Natural killer cell treated with Interleukin-12 subunit alpha and Interleukin-12 subunit beta and Interleukin-15 and Interleukin-18, amount 100 ng/mL, for 72 hours (primary cell): ENCODE results near the gene ZNF335. TPM values are rescaled to one million over a fixed set of nuclear protein-coding genes. Genes with fewer than 3 reads are reported as not detected.
"Not testable (repeated sequence)": the region's sequence is repeated elsewhere in the genome, so short reads cannot be mapped to it uniquely, and the experiment has no call there.

Experiments used
- ATAC-seq, 2 donors: fragments of 150-1000 bp; cut with Tn5 transposase in 1 of 2; sonication (Bioruptor Pico), chemical (Tn5 transposase) in 1 of 2; 2 replicates each; pipeline ENCODE4 v1.10.0; 2021
- DNase-seq: peaks from one replicate; pipeline ENCODE4 v3.0.0; 2022; ENCODE audit warnings: low spot score
- H3K27ac Mint-ChIP-seq, 2 donors: 1 replicate in 1 of 2; 2 replicates in 1 of 2; pipeline ENCODE4 v1.8.0; 2022; ENCODE audit warnings: mixed read lengths in 2 of 2, mild to moderate bottlenecking in 1 of 2, moderate library complexity in 1 of 2
- H3K27me3 Mint-ChIP-seq, 2 donors: 1 replicate in 1 of 2; 2 replicates in 1 of 2; pipeline ENCODE4 v1.8.0; 2022; ENCODE audit warnings: mixed read lengths in 2 of 2
- H3K36me3 Mint-ChIP-seq: one replicate; pipeline ENCODE4 v1.8.0; 2022; ENCODE audit warnings: mixed read lengths
- H3K4me1 Mint-ChIP-seq, 2 donors: 1 replicate in 1 of 2; 2 replicates in 1 of 2; pipeline ENCODE4 v1.8.0; 2022; ENCODE audit warnings: low read depth in 2 of 2, mixed read lengths in 2 of 2, mild to moderate bottlenecking in 1 of 2
- H3K4me3 Mint-ChIP-seq: one replicate; pipeline ENCODE4 v1.8.0; 2022; ENCODE audit warnings: mixed read lengths
- H3K9me3 Mint-ChIP-seq: 2 replicates; pipeline ENCODE4 v1.8.0; 2022; ENCODE audit warnings: mixed read lengths
- total RNA-seq, 2 donors: library from RNA; stranded (reverse); gene quantifications; one replicate each; pipeline ENCODE4 v1.2.3, GENCODE V29; 2022

Gene ZNF335
- total RNA-seq, 2 donors from 2014 or later, result 44.4 to 62.6 TPM

- Mint-ChIP-seq H3K4me1 (peaks cover 22 to 29% of the 10 kb centered on the region in 2 donors), H3K27ac (peak overlapping the region; percentile 97 to 100), H3K27me3 (no peaks in the 10 kb centered on the region), H3K4me3 (peak overlapping the region; percentile 99), H3K36me3 (no peaks in the 10 kb centered on the region), H3K9me3 (no peaks in the 10 kb centered on the region)
- ATAC-seq (peak; percentile 21 to 36), DNase-seq (no peak)
Measured at GRCh38 chr20:45934046-45934585, 37.9 kb downstream of the ZNF335 start.

GRCh38 chr20:45933266-45934045 lies 38.5 kb downstream of the ZNF335 start:
- H3K4me3 Mint-ChIP-seq, result peak overlapping the region; percentile 99
- H3K9me3 Mint-ChIP-seq, result no peaks in the 10 kb centered on the region
- DNase-seq (peak; percentile 77), ATAC-seq (peak in 1 of 2 donors; percentile 15)
- H3K27me3 Mint-ChIP-seq, result no peaks in the 10 kb centered on the region
- H3K4me1 Mint-ChIP-seq, result peaks cover 19 to 27% of the 10 kb centered on the region in 2 donors
- H3K27ac Mint-ChIP-seq, result peak overlapping the region; percentile 97 to 100
- H3K36me3 Mint-ChIP-seq, result no peaks in the 10 kb centered on the region

GRCh38 chr20:45931680-45932079 lies 40.3 kb downstream of the ZNF335 start:
- DNase-seq, H3K27me3 Mint-ChIP-seq, H3K36me3 Mint-ChIP-seq, H3K4me3 Mint-ChIP-seq, ATAC-seq, H3K9me3 Mint-ChIP-seq, H3K27ac Mint-ChIP-seq: not testable (repeated sequence)
- peaks cover 6 to 13% of the 10 kb centered on the region in 2 donors for H3K4me1 Mint-ChIP-seq

DNA sequence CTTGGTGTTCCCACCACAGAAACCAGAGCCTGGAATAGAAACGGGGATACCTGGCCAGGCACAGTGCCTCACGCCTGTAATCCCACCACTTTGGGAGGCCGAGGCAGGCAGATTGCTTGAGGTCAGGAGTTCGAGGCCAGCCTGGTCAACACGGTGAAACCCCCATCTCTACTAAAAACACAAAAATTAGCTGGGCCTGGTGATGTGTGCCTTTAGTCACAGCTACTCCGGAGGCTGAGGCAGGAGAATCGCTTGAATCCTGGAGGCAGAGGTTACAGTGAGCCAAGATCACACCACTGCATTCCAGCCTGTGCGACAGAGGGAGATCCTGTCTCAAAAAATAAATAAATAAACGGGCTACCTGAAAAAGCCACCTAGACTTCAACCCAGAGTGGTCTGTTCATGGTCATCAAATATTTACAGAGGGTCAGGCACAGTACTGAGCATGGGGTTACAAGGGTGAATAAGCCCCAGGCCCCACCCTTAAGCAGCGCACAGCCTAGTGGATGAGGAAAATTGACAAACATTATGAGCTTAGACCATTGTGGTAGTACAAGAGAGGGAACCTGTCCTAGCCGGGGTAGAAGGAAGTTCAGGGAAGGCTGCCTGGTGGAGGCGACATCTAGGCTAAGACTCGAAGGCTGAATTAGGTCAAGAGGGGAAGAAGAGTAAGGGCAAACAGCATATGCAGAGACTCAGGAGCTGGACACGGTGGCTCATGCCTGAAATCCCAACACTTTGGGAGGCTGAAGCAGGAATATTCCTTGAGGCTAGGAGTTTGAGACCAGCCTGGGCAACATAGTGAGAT lies 44.7 kb downstream of the ZNF335 start:
- H3K36me3 Mint-ChIP-seq, result no peaks in the 10 kb centered on the region
- H3K27me3 Mint-ChIP-seq, result peaks cover 0 to 3% of the 10 kb centered on the region in 2 donors
- DNase-seq, result no peak
- no peaks in the 10 kb centered on the region for H3K4me1 Mint-ChIP-seq
- H3K27ac Mint-ChIP-seq, result no peak overlapping the region
- no peaks in the 10 kb centered on the region for H3K9me3 Mint-ChIP-seq
- no peak overlapping the region for H3K4me3 Mint-ChIP-seq
- no peak for ATAC-seq

DNA sequence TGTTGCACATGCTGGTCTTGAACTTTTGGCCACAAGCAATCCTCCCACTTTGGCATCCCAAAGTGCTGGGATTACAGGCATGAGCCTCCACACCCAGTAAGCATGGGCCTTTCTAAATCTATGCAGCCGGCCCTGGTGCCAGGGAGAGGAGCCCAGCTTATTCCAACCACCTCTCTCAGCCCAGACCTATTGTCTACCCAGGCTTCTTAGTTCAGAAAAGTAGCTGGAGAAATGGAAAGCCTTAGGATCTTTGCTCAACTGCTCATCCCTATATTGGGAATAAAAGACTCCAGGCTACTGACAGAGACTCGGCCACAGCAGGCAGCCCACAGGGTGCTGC lies 45.3 kb downstream of the ZNF335 start:
- no peak overlapping the region for H3K27ac Mint-ChIP-seq
- H3K36me3 Mint-ChIP-seq, result no peaks in the 10 kb centered on the region
- H3K27me3 Mint-ChIP-seq, result peaks cover 4 to 5% of the 10 kb centered on the region in 2 donors

GRCh38 chr20:45925821-45926506 lies 46.0 kb downstream of the ZNF335 start:
- Mint-ChIP-seq H3K9me3 (no peaks in the 10 kb centered on the region), H3K4me3 (no peak overlapping the region), H3K27ac (no peak overlapping the region), H3K36me3 (no peaks in the 10 kb centered on the region), H3K27me3 (peaks cover 10% of the 10 kb centered on the region in 2 donors), H3K4me1 (no peaks in the 10 kb centered on the region)
- ATAC-seq, result no peak
- no peak for DNase-seq

More for the DNA sequence above, 45.3 kb downstream of the ZNF335 start:
- Mint-ChIP-seq H3K9me3 (no peaks in the 10 kb centered on the region), H3K4me1 (no peaks in the 10 kb centered on the region), H3K4me3 (no peak overlapping the region)
- DNase-seq (no peak), ATAC-seq (no peak)

GRCh38 chr20:45924391-45925261 lies 47.4 kb downstream of the ZNF335 start:
- no peaks in the 10 kb centered on the region for H3K9me3 Mint-ChIP-seq
- peaks cover 10 to 14% of the 10 kb centered on the region in 2 donors for H3K27me3 Mint-ChIP-seq
- H3K4me3 Mint-ChIP-seq, result no peak overlapping the region
- H3K4me1 Mint-ChIP-seq, result no peaks in the 10 kb centered on the region
- ATAC-seq, result no peak
- no peaks in the 10 kb centered on the region for H3K36me3 Mint-ChIP-seq
- no peak overlapping the region for H3K27ac Mint-ChIP-seq
- no peak for DNase-seq

DNA sequence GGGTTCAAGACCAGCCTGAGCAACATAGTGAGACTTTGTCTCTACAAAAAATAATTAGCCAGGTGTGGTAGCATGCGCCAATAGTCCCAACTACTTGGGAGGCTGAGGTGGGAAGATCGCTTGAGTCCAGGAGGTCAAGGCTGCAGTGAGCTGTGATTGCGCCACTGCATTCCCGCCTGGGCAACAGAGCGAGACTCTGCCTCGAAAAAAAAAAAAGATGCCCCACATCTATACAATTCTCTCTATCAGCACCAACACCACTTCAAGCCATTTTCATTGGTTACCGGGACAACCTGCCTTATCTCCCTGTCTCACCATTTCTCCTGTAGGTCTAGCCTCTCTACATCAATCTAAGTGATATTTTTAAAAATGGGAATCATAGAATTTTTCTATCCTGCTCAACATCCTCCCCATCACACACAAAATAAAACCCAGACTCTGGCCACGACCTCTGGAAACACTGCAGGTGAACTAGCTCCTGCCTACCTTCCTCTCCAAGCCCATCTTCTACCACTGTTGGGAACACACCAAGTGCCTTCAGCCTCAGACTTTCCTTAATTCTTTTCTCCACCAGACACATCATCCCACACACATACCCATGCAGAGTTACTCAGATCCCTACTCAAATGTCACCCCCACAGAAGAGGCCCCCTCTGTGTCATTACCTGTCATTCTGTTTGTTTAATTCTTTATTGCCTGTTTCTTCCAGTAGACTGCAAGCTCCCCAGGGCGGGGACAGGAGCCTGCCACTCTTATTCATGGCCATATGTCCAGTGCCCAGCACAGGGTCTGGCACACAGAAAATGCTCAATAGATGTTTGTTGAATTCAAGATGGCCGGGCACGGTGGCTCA lies 50.4 kb downstream of the ZNF335 start:
- no peak for DNase-seq
- no peaks in the 10 kb centered on the region for H3K36me3 Mint-ChIP-seq

DNA sequence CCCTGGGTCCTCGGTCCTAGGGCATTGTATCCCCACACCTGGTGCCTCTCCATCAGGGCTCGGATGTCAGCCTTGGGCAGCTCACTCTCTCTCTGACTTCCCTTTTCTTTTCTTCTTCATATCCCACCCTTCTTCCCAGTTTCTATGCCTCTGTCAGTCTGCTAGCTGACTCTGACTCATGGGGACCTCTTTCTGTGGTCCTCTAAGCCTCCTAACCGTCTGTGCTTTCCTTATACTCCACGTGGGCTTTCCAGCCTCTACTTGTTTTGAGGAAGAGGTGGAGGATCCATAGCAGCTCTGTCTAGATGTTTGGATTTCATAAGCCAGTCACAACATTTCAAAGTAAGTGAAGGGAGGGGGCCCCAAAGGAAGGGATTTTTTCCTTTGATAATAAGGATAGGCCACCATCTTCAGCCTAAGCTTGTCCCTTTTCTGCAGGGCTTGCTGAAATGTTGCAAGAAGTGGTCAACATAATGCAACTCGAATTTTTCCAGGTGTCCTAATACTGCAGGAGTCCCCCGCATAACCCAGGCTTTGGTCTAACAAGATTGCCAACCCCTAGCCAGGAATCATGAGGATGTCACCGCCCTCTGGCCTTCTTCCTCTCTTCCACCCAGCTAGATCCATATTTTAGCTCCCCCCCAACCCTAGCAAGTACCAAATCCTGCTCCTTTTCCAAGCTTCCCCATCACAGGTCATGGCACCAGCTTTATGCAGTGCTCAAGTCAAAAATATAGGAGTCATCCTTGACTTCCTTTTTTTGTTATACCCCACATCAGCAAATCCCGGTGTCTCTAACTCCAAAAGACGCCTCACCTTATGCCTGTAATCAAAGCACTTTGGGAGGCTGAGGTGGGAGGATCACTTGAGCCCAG lies 51.3 kb downstream of the ZNF335 start:
- peaks cover 16 to 20% of the 10 kb centered on the region in 2 donors for H3K27me3 Mint-ChIP-seq
- DNase-seq (no peak), ATAC-seq (no peak)
- H3K27ac Mint-ChIP-seq, result no peak overlapping the region
- no peaks in the 10 kb centered on the region for H3K9me3 Mint-ChIP-seq
- H3K4me1 Mint-ChIP-seq, result no peaks in the 10 kb centered on the region
- no peaks in the 10 kb centered on the region for H3K36me3 Mint-ChIP-seq
- no peak overlapping the region for H3K4me3 Mint-ChIP-seq

More for the DNA sequence above, 50.4 kb downstream of the ZNF335 start:
- Mint-ChIP-seq H3K9me3 (no peaks in the 10 kb centered on the region), H3K27me3 (peaks cover 10 to 16% of the 10 kb centered on the region in 2 donors), H3K4me1 (no peaks in the 10 kb centered on the region), H3K27ac (no peak overlapping the region), H3K4me3 (no peak overlapping the region)
- no peak for ATAC-seq

- Mint-ChIP-seq H3K27me3 (peaks cover 16 to 20% of the 10 kb centered on the region in 2 donors), H3K36me3 (no peaks in the 10 kb centered on the region), H3K9me3 (no peaks in the 10 kb centered on the region), H3K4me3 (no peak overlapping the region), H3K27ac (no peak overlapping the region), H3K4me1 (no peaks in the 10 kb centered on the region)
- no peak for DNase-seq
- ATAC-seq, result no peak
Measured at GRCh38 chr20:45919542-45920399, 52.2 kb downstream of the ZNF335 start.
